Activated CD4-positive, alpha-beta T cell treated with anti-CD3 and anti-CD28 coated beads for 1 hour (primary cell): ENCODE results near the gene LRRC30.

Experiments used
- DNase-seq: peaks from one replicate; pipeline ENCODE4 v3.0.0-alpha.2; 2020

The LRRC30 gene

GRCh38 chr18:7242926-7243325 lies 12.0 kb downstream of the LRRC30 start:
- no peak for DNase-seq

- DNase-seq = no peak
Observed at GRCh38 chr18:7248877-7249276, 18.0 kb downstream of the LRRC30 start.

- no peak for DNase-seq
Observed at GRCh38 chr18:7254163-7254562, 23.3 kb downstream of the LRRC30 start.

- no peak for DNase-seq
Observed at GRCh38 chr18:7255054-7255453, 24.2 kb downstream of the LRRC30 start.

- no peak for DNase-seq
Observed at GRCh38 chr18:7255643-7256042, 24.8 kb downstream of the LRRC30 start.

GRCh38 chr18:7256618-7257425 lies 25.9 kb downstream of the LRRC30 start:
- no peak for DNase-seq

GRCh38 chr18:7257426-7257740 lies 26.5 kb downstream of the LRRC30 start:
- no peak for DNase-seq

GRCh38 chr18:7259475-7259874 lies 28.6 kb downstream of the LRRC30 start:
- DNase-seq = no peak

GRCh38 chr18:7261199-7261598 lies 30.3 kb downstream of the LRRC30 start:
- DNase-seq = no peak

GRCh38 chr18:7267973-7268372 lies 37.1 kb downstream of the LRRC30 start:
- no peak for DNase-seq

GRCh38 chr18:7269942-7270341 lies 39.1 kb downstream of the LRRC30 start:
- no peak for DNase-seq

- DNase-seq = no peak
Observed at GRCh38 chr18:7272311-7273049, 41.6 kb downstream of the LRRC30 start.

GRCh38 chr18:7273301-7273921 lies 42.5 kb downstream of the LRRC30 start:
- no peak for DNase-seq

GRCh38 chr18:7281579-7281978 lies 50.7 kb downstream of the LRRC30 start:
- no peak for DNase-seq
